Spleen (tissue), 11 donors: ENCODE data around the gene ARHGEF12. TPM values are rescaled to one million over a fixed set of nuclear protein-coding genes. Genes with fewer than 3 reads are reported as not detected.
A peak's percentile ranks its signal among the peaks of the same experiment; 100 is the strongest.

Source experiments
- DNase-seq: peaks from one replicate; pipeline ENCODE4 v3.0.0-alpha.2; 2020
- H3K27ac ChIP-seq, 8 donors: fragments of 200-600 bp; sonication (generic) in 7 of 8; 1 replicate in 4 of 8; 2 replicates in 4 of 8; pipeline versions ENCODE4 v1.5.0 to v1.8.0; 2016 to 2021; ENCODE audit warnings: inconsistent platforms in 4 of 8, mild to moderate bottlenecking in 4 of 8, moderate library complexity in 1 of 8
- H3K27me3 ChIP-seq, 7 donors: fragments of 200-600 bp; sonication (generic) in 6 of 7; replicated peaks in 1 of 7; 1 replicate in 4 of 7; 2 replicates in 3 of 7; pipeline versions ENCODE4 v1.5.0 to v1.8.0; 2016 to 2021; ENCODE audit warnings: inconsistent platforms in 3 of 7, mild to moderate bottlenecking in 1 of 7
- H3K36me3 ChIP-seq, 6 donors: fragments of 200-600 bp; sonication (generic) in 5 of 6; 1 replicate in 4 of 6; 2 replicates in 2 of 6; pipeline versions ENCODE4 v1.5.0 to v1.8.0; 2016 to 2021; ENCODE audit warnings: inconsistent platforms in 2 of 6
- H3K4me1 ChIP-seq, 6 donors: fragments of 200-600 bp; sonication (generic) in 5 of 6; 1 replicate in 3 of 6; 2 replicates in 3 of 6; pipeline versions ENCODE4 v1.5.0 to v1.8.0; 2016 to 2021; ENCODE audit warnings: inconsistent platforms in 3 of 6
- H3K4me3 ChIP-seq, 8 donors: fragments of 200-600 bp; sonication (generic) in 7 of 8; 1 replicate in 4 of 8; 2 replicates in 4 of 8; pipeline versions ENCODE4 v1.5.0 to v1.8.0; 2016 to 2021; ENCODE audit warnings: inconsistent platforms in 4 of 8, mild to moderate bottlenecking in 4 of 8, moderate library complexity in 2 of 8
- H3K9me3 ChIP-seq, 8 donors: fragments of 200-600 bp; sonication (generic) in 7 of 8; 1 replicate in 4 of 8; 2 replicates in 4 of 8; pipeline versions ENCODE4 v1.5.0 to v1.8.0; 2016 to 2021; ENCODE audit warnings: inconsistent platforms in 4 of 8
- POLR2A ChIP-seq, 3 donors: fragments of 450-650 bp; IDR thresholded peaks; one replicate each; pipeline ENCODE4 v1.5.1; 2017; ENCODE audit warnings: antibody characterized with exemption in 3 of 3, mild to moderate bottlenecking in 1 of 3
- POLR2AphosphoS5 ChIP-seq, 3 donors: sonication (generic); formaldehyde crosslinking; IDR thresholded peaks; one replicate each; pipeline ENCODE4 v1.5.1; 2017; ENCODE audit warnings: antibody characterized with exemption in 3 of 3
- WGBS, 5 donors: extraction: QIAGEN DNeasy Blood & Tissue Kit in 3 of 5; methylation state at CpG; one replicate each; pipeline versions ENCODE4 v1.1.5 to v1.1.7; 2013 to 2018; 5-methylcytosine and 5-hydroxymethylcytosine counted together
- intact Hi-C: fragments of 100-400 bp; cut with DNase I; formaldehyde crosslinking; loops from one replicate; pipeline ENCODE4 v1.15.0; 2023; ENCODE audit warnings: low total_unique reads
- polyA plus RNA-seq, 3 donors: library from polyadenylated mRNA; stranded (reverse); fragments of 200-250 nt; gene quantifications; one replicate each; pipeline ENCODE4 v1.2.1, GENCODE V29; 2013
- total RNA-seq, 7 donors: library from RNA; depleted of rRNA in 3 of 7; stranded (reverse); fragments of >200 nt in 3 of 7; fragmentation: NEBNext Ultra II Directional in 4 of 7; extraction: Animal tissue kit (Norgen Biotek cat#: 25700) in 4 of 7; gene quantifications; one replicate each; pipeline versions ENCODE4 v1.1.0 to v1.2.1, GENCODE V29; 2016 to 2021
- TF ChIP-seq, protein P1 (sequence below), 11 experiments: fragments of 200-600 bp in 7 of 11; fragments of 450-650 bp in 4 of 11; sonication (generic) in 4 of 11; IDR thresholded peaks in 8 of 11; conservative IDR thresholded peaks in 3 of 11; 1 replicate in 7 of 11; 2 replicates in 4 of 11; pipeline versions ENCODE4 v1.4.0 to v1.8.0; 2016 to 2021; ENCODE audit warnings: antibody characterized with exemption in 11 of 11, inconsistent platforms in 4 of 11, mild to moderate bottlenecking in 1 of 11
- donor health status: healthy with polysubstance abuse.
- donor health status: DM: no; HTN: no; CAD: no; lungs with moderate emphysema.
- donor health status: DM: no; HTN: no; CAD: no.
- donor health status: Bipolar disorder and iron deficiency.
- donor health status: healthy.
- donor health status: DM: no; HTN: no; CAD: no.
- donor health status: DM: yes; HTN: yes; CAD: no.

The ARHGEF12 gene
- total and polyA plus RNA-seq, 10 donors = 5.6 to 122 (median 88.6) TPM

DNA sequence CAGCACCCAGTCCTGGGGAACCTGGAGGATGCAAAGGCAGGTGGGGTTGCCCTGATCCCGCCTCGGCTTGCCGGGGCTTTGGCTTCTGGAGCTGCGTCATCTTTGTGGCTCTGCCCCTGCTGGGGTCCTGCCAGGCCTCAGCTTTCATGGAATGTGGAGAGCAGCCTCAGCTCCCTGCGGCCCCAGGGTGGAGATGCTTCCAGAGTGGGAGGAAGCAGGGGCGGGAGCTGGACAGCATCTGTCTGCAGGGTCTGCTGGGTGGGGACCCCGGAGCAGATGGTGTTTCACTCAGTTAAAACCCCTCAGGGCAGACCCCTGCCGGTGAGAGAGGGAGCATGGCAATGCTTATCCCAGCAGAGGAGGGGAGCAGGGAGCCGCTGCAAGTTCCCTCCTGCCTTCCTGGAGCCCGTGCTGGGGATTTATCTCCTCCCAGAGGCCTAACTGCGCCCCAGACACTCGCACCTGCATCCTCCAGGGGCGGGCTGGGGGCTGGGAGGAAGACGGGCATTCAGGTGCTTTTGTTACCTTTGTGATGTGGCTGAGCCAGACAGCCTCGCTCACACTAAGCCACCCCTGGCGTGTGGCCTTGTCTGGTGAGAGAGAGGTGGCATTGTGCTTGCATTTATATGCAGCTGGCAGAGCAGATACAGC lies 191.0 kb downstream of the ARHGEF12 start:
- no peak overlapping the region for H3K27ac ChIP-seq
- no peaks in the 10 kb centered on the region for H3K36me3 ChIP-seq
- 60 to 80% (median 66%) methylated on average over 11 to 16 of the region's 16 CpGs for WGBS, 5 donors
- peaks cover 0 to 80% (median 3%) of the 10 kb centered on the region in 7 donors for H3K27me3 ChIP-seq
- intact Hi-C loops = no loop called here
- DNase-seq = peak; percentile 64
- H3K4me1 ChIP-seq = peaks cover 0 to 13% (median 1%) of the 10 kb centered on the region in 6 donors
- TF ChIP-seq POLR2AphosphoS5 (IDR thresholded peaks at IDR 0.05) (no peak), POLR2A (IDR thresholded peaks at IDR 0.05) (no peak)
- TF ChIP-seq, protein P1, sequence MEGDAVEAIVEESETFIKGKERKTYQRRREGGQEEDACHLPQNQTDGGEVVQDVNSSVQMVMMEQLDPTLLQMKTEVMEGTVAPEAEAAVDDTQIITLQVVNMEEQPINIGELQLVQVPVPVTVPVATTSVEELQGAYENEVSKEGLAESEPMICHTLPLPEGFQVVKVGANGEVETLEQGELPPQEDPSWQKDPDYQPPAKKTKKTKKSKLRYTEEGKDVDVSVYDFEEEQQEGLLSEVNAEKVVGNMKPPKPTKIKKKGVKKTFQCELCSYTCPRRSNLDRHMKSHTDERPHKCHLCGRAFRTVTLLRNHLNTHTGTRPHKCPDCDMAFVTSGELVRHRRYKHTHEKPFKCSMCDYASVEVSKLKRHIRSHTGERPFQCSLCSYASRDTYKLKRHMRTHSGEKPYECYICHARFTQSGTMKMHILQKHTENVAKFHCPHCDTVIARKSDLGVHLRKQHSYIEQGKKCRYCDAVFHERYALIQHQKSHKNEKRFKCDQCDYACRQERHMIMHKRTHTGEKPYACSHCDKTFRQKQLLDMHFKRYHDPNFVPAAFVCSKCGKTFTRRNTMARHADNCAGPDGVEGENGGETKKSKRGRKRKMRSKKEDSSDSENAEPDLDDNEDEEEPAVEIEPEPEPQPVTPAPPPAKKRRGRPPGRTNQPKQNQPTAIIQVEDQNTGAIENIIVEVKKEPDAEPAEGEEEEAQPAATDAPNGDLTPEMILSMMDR (IDR thresholded peaks at IDR 0.05 in 8 of 11, conservative IDR thresholded peaks at IDR 0.05 in 3 of 11) = no peak
- H3K9me3 ChIP-seq = no peaks in the 10 kb centered on the region
- no peak overlapping the region for H3K4me3 ChIP-seq

DNA sequence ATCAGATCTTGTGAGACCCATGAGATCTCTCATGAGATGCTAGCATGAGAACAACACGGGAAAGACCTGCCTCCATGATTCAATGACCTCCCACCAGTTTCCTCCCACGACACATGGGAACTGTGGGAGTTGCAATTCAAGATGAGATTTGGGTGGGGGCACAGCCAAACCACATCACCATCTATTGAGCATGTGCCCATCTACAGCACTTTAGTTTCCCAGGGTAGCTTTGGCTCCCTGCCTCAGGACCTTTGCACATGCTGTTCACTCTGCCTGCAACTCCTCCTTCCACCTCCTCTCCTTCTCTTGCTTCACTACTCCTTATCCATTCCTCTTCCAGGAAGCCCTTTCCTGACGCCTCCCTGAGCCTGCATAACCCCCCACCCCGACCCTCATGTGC lies 192.5 kb downstream of the ARHGEF12 start:
- TF ChIP-seq POLR2A (IDR thresholded peaks at IDR 0.05) = no peak
- TF ChIP-seq POLR2AphosphoS5 (IDR thresholded peaks at IDR 0.05) = no peak
- TF ChIP-seq, protein P1 (IDR thresholded peaks at IDR 0.05 in 8 of 11, conservative IDR thresholded peaks at IDR 0.05 in 3 of 11) = no peak
- Histone ChIP-seq H3K27ac (no peak overlapping the region), H3K4me1 (peaks cover 0 to 3% (median 0%) of the 10 kb centered on the region in 6 donors), H3K9me3 (no peaks in the 10 kb centered on the region), H3K36me3 (no peaks in the 10 kb centered on the region), H3K4me3 (no peak overlapping the region), H3K27me3 (peaks cover 0 to 73% (median 3%) of the 10 kb centered on the region in 7 donors)
- no peak for DNase-seq
- 75 to 93% (median 80%) methylated on average over 4 of the region's 4 CpGs for WGBS, 5 donors
- intact Hi-C loops = no loop called here

DNA sequence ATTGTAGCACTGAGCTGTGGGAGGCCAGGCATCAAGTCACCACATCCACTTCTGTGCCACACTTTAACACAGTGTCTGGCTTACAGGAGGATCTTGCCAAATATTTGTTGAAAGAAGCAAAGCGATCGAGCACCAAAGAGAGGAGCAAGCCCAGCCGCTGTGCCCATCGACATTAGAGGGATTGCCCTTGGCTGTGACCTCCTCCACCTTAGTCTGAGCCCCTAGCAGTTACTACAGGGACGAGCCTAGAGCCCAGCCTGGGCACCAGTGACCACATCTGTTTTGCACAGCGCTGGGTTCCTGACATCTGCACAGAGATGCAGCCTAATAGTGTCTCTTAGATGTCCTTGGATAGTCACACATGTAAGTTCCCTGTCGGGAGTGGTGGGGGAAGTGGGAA lies 193.0 kb downstream of the ARHGEF12 start:
- 78 to 89% (median 87%) methylated on average over 7 of the region's 7 CpGs for WGBS, 5 donors
- intact Hi-C loops = no loop called here
- H3K9me3 ChIP-seq = no peaks in the 10 kb centered on the region
- DNase-seq = no peak
- H3K27ac ChIP-seq = no peak overlapping the region
- TF ChIP-seq POLR2AphosphoS5 (IDR thresholded peaks at IDR 0.05) (no peak), POLR2A (IDR thresholded peaks at IDR 0.05) (no peak)
- TF ChIP-seq, protein P1 (IDR thresholded peaks at IDR 0.05 in 8 of 11, conservative IDR thresholded peaks at IDR 0.05 in 3 of 11) = no peak
- no peaks in the 10 kb centered on the region for H3K36me3 ChIP-seq
- H3K4me3 ChIP-seq = no peak overlapping the region
- no peaks in the 10 kb centered on the region for H3K4me1 ChIP-seq
- peaks cover 0 to 68% (median 3%) of the 10 kb centered on the region in 7 donors for H3K27me3 ChIP-seq

DNA sequence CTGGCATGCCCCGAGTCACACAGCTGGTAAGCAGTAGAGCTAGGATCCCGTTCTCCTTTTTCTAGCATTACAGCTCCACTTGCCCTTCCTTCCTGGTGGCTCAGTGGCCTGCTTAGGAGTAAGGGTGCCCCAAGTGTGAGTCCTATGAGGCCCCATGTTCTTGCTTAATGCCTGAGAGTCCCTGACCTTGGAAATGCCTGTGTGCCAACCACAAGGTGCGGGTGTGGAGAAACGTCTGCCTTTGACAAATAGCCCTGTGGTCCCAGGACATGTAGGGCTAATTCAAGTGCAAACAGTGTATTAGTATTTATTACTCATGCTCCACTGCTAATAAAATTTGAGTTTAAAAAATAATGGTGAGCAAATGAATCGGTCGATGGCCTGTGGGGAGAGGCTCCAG lies 193.7 kb downstream of the ARHGEF12 start:
- Histone ChIP-seq H3K4me1 (no peaks in the 10 kb centered on the region), H3K9me3 (no peaks in the 10 kb centered on the region), H3K27me3 (peaks cover 0 to 67% (median 3%) of the 10 kb centered on the region in 7 donors), H3K4me3 (no peak overlapping the region), H3K27ac (no peak overlapping the region), H3K36me3 (no peaks in the 10 kb centered on the region)
- WGBS, 5 donors = 75 to 84% (median 80%) methylated on average over 6 of the region's 6 CpGs
- TF ChIP-seq, protein P1 (IDR thresholded peaks at IDR 0.05 in 8 of 11, conservative IDR thresholded peaks at IDR 0.05 in 3 of 11) = no peak
- TF ChIP-seq POLR2A (IDR thresholded peaks at IDR 0.05) = no peak
- TF ChIP-seq POLR2AphosphoS5 (IDR thresholded peaks at IDR 0.05) = no peak
- intact Hi-C loops = no loop called here
- no peak for DNase-seq
